ENCODE data around the gene GPR65.
A peak's percentile ranks its signal among the peaks of the same experiment; 100 is the strongest.
"Not testable (repeated sequence)": the region's sequence is repeated elsewhere in the genome, so short reads cannot be mapped to it uniquely, and the experiment has no call there.

Gene GPR65

DNA sequence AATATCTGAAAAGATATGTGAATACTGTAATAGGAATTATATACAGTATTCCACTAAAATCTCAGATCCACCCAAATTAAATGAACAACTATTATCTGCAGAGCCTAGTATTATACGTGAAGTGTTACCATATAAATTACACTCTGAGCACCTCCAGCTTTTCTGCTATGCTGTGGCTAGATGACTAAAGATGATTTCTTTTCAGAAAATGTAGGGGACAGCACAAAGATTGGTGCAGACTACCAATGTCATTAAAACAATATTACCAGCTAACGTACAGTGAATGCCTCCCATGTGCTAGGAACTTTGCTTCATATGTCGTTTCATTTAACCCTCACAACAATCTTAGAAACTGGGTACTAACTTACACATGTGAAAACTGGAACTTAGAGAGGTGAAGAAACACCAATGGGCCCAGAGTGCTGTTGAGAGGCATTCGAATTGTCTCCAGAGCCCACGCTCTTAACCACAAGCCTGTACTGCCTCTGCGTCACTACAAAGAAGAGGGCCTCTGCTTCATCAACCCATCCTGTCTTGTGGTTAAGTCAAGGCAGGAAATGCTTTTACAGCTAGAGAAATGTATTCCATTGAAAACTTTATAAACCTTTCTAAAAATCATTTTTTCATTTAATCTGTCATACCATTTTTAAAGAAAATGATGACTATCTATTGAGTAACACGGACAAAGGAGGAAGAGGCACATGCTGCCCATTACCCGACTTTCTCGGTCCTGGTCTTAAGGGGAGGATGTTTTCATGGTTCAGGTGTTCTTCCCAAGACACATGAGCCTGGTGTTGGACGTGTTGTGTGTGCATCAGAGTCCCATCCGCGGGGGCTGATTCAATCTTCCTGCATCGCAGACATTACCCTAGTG is 1.3 kb downstream of the GPR65 start:
- DNase-seq, result no peak

DNA sequence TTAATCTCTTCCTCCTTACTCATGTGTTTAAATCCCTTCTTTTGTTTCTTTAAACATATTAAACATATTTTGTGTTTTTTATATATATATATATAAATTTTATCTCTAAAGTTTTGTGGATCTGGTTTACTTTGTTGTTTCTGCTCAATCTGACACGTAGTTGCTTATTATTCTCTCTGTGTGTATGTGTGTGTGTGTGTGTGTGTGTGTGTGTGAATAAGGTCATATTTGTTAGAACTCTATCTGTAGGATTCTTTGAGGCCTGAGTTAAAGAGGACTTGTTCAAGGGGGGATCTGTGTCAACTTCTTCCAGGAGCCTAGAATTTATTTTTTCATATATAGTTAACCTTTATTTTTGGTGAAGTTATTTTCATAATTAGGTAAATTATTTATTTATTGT is 2.7 kb downstream of the GPR65 start:
- DNase-seq, result no peak

DNA sequence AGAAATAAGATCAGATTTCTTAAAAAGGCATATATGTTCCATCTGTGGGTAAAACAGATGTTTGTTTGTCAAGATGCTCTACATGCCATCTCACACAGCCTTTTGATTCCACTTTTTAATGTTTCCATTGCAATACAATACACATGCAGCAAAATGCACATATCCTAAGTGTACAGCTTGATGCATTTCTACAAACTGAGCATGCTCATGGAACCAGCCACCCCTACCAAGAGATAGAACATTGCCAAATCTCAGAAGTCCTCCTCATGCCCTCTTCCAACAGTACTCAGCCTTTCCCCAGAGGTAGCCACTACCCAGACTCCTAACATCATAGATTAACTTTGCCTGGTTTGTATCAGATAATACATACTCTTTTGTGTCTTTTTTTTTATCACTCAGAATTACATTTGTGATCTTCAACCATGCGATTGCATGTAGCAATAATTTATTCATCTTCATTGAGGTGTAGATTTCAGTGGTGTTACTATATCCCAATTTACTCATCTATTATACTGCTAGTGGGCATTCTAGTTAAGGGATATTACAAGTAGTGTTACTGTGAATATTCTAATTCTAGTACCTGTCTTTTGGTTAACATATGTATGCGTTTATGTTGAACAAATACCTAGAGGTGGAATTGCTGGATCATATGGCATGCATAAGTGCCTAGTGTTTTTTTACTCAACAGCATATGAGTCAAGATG is 3.3 kb downstream of the GPR65 start:
- DNase-seq, result no peak

DNA sequence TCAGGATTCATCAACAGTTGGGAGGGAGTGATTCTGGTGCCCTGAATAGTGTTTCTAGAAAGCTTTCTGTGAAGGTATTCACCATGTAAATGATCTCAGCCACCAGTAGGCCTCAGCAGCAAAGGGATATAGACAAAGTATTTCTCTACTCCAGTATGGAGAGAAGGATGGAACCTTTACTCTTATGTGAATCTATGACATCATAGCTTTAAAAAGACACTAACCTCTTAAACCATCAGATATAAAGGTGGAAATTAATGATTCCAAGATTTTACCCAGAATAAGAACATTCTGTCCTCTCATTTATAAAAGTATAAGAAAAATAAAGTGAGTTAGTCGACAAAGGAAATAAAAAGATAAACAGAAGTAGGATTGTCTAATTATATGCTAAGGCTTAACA is 4.6 kb downstream of the GPR65 start:
- DNase-seq, result no peak

DNA sequence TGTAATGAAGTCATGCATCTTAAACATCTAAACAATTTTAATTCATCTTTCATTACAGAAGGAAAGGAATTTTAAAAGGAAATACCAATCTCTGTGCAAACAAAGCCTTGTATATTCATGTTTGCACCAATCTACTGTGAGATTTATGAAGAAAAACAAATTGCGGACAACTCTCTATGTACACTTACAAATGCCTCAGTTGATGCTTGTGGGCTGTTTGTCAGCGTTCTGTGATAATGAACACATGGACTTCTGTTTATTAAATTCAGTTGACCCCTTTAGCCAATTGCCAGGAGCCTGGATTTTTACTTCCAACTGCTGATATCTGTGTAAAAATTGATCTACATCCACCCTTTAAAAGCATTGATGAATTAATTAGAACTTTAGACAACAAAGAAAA is 5.4 kb downstream of the GPR65 start:
- no peak for DNase-seq

DNA sequence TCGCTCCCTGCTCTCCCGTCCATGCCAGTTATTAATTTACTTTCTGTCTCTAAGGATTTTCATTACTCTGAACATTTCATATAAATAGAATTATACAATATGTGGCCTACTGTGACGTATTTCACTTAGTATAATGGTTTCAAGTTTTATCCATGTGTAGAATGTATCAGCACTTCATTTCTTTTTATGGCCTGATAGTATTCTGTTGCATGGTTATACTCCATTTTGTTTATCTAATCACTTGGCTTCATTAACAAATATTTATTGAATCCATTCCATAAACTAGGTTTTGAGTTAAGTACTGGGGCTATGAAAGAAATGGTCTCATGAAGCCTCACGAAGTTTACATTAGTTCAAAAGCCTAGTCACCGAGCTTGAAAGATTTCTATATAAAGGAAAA is 7.6 kb downstream of the GPR65 start:
- no peak for DNase-seq

DNA sequence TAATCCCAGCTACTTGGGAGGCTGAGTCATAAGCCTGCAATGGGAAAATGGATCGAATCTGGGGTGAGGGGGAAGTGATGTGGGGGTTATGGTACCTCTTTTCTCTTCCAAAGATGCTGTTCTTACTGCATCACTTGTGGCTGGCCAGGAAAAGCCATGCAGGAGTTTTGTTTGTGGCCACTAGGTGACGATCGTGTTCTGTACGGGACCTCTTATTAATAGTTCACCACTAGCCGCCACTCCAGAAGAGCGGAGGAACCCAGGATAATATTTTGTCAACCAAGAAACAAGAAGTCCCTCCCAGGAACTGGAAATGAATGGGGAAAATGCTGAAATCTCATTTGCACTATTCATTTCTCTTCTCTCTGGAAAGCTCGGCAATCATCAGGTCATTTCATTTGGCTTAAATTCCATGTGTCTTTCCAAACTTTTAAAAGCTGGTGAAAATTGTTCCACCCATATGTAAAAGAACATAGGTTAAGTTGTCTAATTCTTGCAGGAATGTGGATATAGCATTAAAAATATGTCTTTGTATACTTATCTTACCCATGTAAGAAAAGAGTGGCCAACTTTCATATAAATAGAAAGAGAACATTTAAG is 8.9 kb downstream of the GPR65 start:
- DNase-seq, result peak; percentile 15

DNA sequence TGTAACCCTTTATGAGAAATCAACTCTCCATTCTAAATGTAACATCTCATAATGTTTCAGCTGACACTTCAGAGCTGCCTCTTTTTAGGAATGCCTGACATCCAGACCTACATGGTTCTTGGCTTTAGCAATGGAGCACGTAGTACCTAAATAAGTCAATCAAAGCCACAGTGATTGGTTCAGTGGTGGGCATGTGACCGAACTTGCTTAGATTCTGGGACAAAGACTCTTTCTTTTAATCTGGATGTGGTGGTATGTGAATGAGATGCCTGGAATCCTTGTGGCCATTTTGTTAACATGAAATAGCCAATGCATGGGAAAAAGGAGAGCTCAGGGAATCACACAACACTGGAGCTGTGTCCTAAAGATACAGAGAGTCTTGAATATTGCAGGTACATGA is 11.8 kb downstream of the GPR65 start:
- DNase-seq, result no peak

DNA sequence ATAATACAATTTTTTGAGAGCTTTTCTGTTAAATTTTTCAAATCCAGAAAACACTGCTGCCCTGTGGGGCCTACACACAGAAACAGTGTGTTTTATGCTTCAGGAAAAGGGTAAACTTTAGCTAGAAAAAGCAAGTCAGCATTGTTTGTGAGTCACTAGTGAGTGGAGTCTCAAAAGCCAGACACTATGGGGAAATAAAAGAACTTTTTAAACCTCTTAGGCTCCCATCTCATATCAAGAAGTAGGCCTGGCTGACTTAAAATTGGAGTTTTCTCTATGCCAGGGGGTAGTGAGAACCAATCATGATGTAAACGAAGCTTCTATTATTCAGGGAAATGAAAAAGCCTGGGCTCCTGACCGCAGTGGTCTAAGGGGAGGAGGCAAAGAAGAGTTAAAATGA is 12.6 kb downstream of the GPR65 start:
- DNase-seq, result no peak

DNA sequence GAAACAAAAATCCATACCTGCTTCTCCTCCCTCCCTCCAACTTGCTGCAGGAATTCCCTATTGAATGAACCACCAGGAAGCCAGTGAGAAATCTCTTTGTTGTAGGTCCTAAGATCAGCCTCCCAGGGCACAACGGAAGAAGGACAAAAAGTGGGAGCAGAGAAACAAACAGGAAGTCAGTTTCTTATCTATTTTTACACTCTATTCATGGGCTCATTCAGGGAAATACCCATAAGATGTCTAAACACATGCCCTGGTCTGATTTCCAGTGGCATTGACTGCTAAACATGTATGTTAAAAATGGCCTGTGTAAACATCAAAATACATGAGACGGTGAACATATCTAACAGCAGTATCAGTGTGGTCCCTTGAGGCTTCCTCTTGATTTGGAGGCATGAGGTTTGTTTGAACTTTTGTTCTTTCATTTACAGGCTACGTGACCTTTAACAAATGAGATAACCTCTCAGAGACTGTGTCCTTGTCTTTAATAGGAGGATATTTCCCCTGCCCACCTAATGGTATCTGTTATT is 18.8 kb downstream of the GPR65 start:
- DNase-seq, result no peak

DNA sequence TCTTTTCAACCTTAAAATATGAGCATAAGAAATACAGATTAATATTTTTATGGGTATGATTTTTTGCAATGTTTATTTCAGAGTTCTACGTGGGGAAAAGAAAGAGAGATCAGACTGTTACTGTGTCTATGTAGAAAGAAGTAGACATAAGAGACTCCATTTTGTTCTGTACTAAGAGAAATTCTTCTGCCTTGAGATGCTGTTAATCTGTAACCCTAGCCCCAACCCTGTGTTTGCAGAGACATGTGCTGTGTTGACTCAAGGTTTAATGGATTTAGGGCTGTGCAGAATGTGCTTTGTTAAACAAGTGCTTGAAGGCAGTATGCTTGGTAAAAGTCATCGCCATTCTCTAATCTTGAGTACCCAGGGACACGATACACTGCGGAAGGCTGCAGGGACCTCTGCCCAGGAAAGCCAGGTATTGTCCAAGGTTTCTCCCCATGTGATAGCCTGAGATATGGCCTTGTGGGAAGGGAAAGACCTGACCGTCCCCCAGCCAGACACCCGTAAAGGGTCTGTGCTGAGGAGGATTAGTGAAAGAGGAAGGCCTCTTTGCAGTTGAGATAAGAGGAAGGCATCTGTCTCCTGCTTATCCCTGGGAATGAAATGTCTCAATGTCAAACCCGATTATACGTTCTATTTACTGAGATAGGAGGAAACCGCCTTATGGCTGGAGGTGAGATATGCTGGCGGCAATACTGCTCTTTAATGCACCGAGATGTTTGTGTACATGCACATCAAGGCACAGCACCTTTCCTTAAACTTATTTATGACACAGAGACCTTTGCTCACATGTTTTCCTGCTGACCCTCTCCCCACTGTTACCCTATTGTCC is 19.5 kb downstream of the GPR65 start:
- DNase-seq, result not testable (repeated sequence)

DNA sequence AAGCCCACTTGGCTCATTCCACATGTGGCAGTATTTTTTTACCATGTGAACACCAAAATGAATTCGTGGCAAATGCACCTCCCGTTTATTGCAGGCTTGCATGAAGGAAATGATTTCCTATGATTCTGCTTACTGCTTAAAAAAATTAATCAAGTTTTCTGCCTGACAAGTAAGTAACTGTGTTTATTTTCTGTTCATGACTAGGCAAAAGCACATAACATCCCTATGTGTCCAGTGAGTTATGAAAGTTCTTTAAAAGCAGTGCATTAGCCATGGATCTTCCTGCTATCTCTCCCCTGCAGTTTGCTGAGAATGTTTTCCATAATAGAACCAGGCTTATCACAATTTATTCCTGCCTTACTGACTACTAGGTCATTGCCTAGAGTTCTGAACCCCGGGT is 20.4 kb downstream of the GPR65 start:
- no peak for DNase-seq

DNA sequence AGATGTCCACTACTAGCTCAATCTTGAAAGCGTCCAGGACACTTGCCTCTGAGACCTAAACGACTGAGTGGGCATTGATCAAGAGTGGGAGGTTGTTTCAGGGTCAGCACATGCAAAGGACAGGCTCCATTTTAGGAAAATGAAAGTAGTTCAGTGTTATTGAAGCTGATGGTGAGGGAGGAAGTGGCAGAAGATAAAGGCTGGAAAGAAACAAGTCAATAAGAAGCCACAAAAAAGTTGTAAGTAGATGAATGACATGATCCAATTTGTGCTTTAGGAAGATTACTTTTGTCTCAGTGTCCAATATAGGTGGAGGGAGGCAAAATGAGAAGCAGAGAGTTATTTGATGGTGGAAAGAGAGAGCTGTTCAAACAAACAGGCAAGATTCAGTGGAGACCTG is 22.0 kb downstream of the GPR65 start:
- no peak for DNase-seq

DNA sequence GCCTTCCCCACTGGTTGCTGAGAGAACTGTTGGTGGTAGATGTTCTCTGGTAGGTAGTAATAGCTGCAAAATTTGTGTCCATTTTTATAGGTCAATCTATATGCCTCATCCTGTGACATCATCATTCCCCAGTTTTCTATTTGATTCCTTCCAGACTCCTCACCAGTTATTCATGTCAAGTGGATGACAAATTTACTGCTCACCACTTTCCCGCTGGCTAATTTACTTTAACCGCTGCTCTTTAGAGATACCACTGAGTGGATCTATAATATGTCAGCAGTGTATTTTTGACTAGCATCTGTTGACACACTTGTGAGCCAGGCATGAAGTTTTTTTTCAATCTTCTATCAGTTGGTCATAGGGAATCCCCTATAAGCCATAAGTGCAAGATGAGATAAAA is 24.6 kb downstream of the GPR65 start:
- DNase-seq, result no peak

DNA sequence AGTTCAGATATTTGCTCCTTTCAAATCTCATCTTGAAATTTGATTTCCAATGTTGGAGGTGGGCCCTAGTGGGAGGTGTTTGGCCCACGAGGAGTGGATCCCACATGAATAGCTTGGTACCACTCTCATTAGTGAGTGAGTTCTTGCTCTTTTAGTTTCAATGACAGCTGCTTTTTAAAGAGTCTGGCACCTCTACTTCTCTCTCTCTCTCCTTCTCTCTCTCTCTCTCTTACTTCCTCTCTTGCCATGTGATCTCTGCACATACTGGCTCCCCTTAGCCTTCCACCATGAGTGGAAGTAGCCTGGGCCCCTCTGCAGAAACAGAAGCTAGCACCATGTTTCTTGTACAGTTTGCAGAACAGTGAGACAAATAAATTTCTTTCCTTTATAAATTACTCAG is 25.1 kb downstream of the GPR65 start:
- DNase-seq, result no peak

DNA sequence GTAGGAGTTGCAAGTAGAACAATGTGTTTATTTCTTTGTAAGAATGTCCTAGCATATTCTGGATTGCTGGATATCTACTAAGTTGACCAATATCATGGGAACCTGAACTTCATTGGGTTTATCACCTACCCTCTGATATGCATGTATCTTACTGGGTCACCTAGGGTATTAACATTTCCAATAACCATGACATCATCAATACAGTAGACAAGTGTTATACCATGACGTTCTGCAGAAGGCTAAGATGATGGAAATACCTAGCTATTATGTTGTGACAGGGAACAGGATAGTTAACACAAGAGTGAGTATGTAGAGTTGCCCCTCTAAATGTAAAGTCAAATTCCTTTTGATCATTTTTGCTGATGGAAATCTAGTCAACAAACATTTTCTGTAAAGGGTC is 26.0 kb downstream of the GPR65 start:
- no peak for DNase-seq

DNA sequence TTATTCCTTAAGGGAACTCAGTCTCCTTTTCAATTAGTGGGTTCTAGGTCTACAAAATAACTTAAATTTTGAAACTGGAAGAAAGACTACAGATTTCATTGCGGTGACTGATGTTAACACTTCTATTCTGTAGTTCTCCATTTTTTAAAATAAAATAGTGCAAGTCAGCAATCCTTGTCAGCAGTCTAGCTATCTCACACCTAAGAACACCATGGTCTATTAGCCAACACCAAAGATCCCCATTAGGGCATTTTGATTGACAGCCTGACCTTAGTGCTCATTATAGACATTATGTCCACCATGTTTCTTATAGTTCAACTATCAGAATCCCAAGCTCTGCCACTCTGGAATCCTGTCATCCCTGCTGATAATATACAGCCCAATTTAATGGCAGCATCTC is 27.4 kb downstream of the GPR65 start:
- DNase-seq, result no peak

DNA sequence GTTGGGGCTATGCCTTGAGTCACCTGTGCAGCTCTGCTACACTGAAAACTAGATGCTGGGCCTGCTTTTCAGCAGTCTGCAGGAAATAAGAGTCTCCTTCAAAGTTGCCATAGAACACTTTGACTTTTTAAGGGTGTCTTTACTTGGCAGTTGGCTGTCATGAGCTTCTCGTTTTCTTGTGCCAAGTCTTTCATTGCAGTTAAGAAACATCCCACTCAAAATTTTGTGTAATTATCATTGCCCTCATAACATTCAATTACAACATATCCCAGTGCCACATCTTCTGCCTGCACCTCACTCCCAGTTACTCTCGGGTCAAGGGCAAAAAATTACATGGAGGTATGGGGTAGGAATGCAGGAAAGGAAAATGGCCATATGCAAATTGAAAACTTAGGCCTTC is 29.1 kb downstream of the GPR65 start:
- DNase-seq, result no peak

DNA sequence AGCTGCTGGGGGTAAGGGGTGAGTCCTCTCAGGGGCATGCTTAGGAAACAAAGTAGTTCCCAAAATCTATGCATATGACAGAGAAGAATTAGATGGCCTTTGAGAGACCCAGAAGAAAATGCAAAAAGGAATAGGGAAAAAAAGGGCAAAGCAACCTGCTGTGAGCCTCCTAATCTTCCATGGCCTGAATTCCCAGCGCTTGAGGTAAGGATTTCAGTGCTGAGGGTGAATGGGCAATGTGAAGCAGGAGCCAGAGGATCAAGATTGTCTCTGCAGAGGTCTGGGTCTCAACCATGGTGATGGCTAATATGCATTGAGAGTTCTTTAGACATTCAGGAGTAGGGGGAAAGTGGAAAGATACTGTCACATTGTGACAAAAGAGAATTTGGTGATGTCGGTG is 31.5 kb downstream of the GPR65 start:
- DNase-seq, result no peak

DNA sequence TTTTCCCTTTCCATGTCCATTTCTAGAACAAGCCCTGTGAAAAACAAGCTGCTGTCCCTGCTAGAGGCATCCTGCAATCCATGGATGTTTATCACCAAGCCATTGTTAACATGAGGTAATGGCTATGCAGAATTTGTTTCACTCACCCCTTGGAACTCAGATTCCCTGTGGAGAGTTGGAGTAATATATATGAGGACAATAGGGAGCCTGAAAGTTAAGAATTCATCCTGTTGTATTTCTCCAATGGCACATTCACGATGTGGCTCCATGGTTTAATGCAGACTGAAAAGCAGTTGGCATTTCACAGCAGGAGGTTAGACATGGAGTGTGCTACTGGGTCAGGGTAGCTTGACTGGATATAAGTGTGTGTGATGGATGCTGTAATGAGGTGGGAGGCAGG is 32.4 kb downstream of the GPR65 start:
- DNase-seq, result no peak

DNA sequence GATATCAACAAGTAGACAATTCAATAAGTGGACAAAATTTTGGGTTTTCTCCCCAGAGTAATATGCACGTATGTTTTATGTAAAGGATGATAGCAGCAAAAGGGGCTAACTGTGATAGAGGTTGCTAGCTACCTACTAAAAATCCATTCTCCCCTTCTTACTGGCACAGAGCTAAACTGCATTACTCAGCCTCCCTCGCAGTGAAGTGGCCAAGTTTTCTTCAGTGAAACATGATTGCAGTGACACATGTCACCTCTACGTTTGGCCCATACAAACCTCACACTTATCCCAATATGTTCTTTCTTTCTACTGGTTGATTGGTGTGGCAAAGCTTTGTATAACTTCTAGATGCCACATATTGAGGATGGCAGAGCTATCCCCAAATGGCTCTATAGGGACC is 34.3 kb downstream of the GPR65 start:
- DNase-seq, result no peak

DNA sequence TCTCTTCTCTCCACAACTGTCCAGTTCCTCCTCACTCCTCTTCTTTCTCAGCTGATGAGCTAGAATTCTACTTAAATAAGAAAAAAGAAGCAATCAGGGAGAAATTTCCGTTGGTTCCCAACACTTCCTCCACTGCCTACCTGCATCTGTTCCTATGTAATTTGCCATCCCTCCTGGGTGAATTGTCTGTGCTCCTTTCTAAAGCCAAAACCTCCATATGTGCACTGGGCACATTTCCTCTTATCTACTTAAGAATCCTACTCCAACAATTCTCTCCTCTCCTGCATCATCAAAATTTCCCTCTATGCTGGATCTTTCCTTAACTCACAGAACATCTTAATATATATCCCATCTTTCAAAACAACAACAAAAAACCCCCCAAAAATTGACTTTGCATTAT is 35.2 kb downstream of the GPR65 start:
- DNase-seq, result no peak
